SK-N-SH treated with all-trans-retinoic acid at 6 μM for 48 hours (cell line): ENCODE results near the gene FLRT2.

Experiments used
- PATZ1 ChIP-seq: fragments of 250-450 bp; sonication (Bioruptor Pico); IDR thresholded peaks from 2 replicates; pipeline ENCODE4 v1.8.0; 2020; ENCODE audit warnings: mild to moderate bottlenecking, moderate library complexity, borderline replicate concordance
- RARB ChIP-seq: fragments of 250-450 bp; sonication (Bioruptor Pico); IDR thresholded peaks from 2 replicates; pipeline ENCODE4 v1.8.0; 2021; ENCODE audit warnings: mild to moderate bottlenecking, moderate library complexity
- ZNF70 ChIP-seq: fragments of 450-650 bp; formaldehyde crosslinking; IDR thresholded peaks from 2 replicates; pipeline ENCODE4 v1.5.0; 2020; ENCODE audit warnings: mild to moderate bottlenecking, moderate library complexity

DNA sequence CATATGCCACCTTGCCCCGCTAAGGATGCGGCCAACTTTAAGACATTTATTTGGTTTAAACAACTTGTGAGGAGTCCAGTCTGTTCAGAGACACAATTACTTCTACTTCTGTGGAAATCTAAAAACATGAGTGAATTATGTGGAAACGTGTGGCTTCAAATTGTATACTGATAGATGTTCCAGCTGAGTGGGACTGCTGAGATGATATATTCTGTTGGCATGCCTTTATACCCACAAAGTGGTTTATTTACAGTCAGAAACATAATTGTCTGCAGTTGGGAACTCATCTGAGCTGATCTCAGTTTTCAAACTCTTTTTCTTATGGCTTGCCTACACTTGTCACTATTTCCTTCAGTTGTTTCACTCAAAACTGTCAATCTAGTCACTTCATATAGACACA is 67.8 kb downstream of the FLRT2 start:
- TF ChIP-seq PATZ1 (CRISPR knock-in tag) (no peak), RARB (no peak), ZNF70 (CRISPR knock-in tag) (no peak)
